ENCODE data around the gene RPL32. TPM values are rescaled to one million over a fixed set of nuclear protein-coding genes. Genes with fewer than 3 reads are reported as not detected.
"Not testable (repeated sequence)": the region's sequence is repeated elsewhere in the genome, so short reads cannot be mapped to it uniquely, and the experiment has no call there.

RPL32 gene
- total and polyA plus RNA-seq, 2 experiments from 2014 or later: 666 to 897 TPM

GRCh38 chr3:12842469-12842868, 1.1 kb upstream of the RPL32 start:
- Histone ChIP-seq H3K4me1 (ENCODE audit: insufficient read depth) (peaks cover 13% of the 10 kb centered on the region), H3K36me3 (replicated peaks; ENCODE audit: insufficient read depth, low read depth) (peaks cover 5% of the 10 kb centered on the region), H2AFZ (no peak overlapping the region), H3K9me2 (replicated peaks; ENCODE audit: insufficient read depth) (no peaks in the 10 kb centered on the region), H3K9me3 (ENCODE audit: low read depth) (no peaks in the 10 kb centered on the region), H4K20me1 (ENCODE audit: insufficient read depth, poor library complexity, severe bottlenecking) (peaks cover 32% of the 10 kb centered on the region), H3K27me3 (no peaks in the 10 kb centered on the region), H3K4me3 (no peak overlapping the region), H3K4me2 (no peak overlapping the region), H3K27ac (no peak overlapping the region), H3K79me2 (peaks cover 38% of the 10 kb centered on the region)
- no peak for TF ChIP-seq EZH2 (IDR thresholded peaks at IDR 0.05; ENCODE audit: borderline replicate concordance)
- no peak for TF ChIP-seq CTCF (IDR thresholded peaks at IDR 0.05; ENCODE audit: poor library complexity)
- no peak for TF ChIP-seq EZH2phosphoT487 (IDR thresholded peaks at IDR 0.05; ENCODE audit: low read depth, severe bottlenecking, unreplicated experiment)
- no peak for DNase-seq (ENCODE audit: low spot score)
- WGBS (ENCODE audit: low lambda C conversion rate, missing lambda C conversion rate): 96% methylated on average over 4 of the region's 4 CpGs

- peak overlapping the region; percentile 4 for H3K27ac ChIP-seq
- WGBS (ENCODE audit: low lambda C conversion rate, missing lambda C conversion rate): 65% methylated on average over 7 of the region's 7 CpGs
These were observed 584 bp upstream of the RPL32 start for GRCh38 chr3:12841970-12842328.

GRCh38 chr3:12840591-12841148, 695 bp downstream of the RPL32 start:
- peaks cover 49% of the 10 kb centered on the region for H4K20me1 ChIP-seq (ENCODE audit: insufficient read depth, poor library complexity, severe bottlenecking)
- DNase-seq (ENCODE audit: low spot score): no peak
- H3K79me2 ChIP-seq: peaks cover 42% of the 10 kb centered on the region

More at GRCh38 chr3:12841970-12842328, 584 bp upstream of the RPL32 start:
- no peaks in the 10 kb centered on the region for H3K27me3 ChIP-seq
- peaks cover 37% of the 10 kb centered on the region for H4K20me1 ChIP-seq (ENCODE audit: insufficient read depth, poor library complexity, severe bottlenecking)
- no peaks in the 10 kb centered on the region for H3K9me2 ChIP-seq (replicated peaks; ENCODE audit: insufficient read depth)
- TF ChIP-seq EZH2 (IDR thresholded peaks at IDR 0.05; ENCODE audit: borderline replicate concordance) (no peak), CTCF (IDR thresholded peaks at IDR 0.05; ENCODE audit: poor library complexity) (no peak), EZH2phosphoT487 (IDR thresholded peaks at IDR 0.05; ENCODE audit: low read depth, severe bottlenecking, unreplicated experiment) (no peak)
- H3K4me3 ChIP-seq: no peak overlapping the region
- peaks cover 42% of the 10 kb centered on the region for H3K79me2 ChIP-seq
- H3K36me3 ChIP-seq (replicated peaks; ENCODE audit: insufficient read depth, low read depth): peaks cover 5% of the 10 kb centered on the region
- peak overlapping the region; percentile 67 for H3K4me2 ChIP-seq
- peak overlapping the region; percentile 66 for H2AFZ ChIP-seq
- H3K9me3 ChIP-seq (ENCODE audit: low read depth): no peaks in the 10 kb centered on the region
- no peak for DNase-seq (ENCODE audit: low spot score)
- peaks cover 13% of the 10 kb centered on the region for H3K4me1 ChIP-seq (ENCODE audit: insufficient read depth)

GRCh38 chr3:12840148-12840547, 1.2 kb downstream of the RPL32 start:
- H3K79me2 ChIP-seq: peaks cover 42% of the 10 kb centered on the region
- DNase-seq (ENCODE audit: low spot score); H3K9me2 ChIP-seq (replicated peaks; ENCODE audit: insufficient read depth); H3K9me3 ChIP-seq (ENCODE audit: low read depth); H3K27me3 ChIP-seq; H3K36me3 ChIP-seq (replicated peaks; ENCODE audit: insufficient read depth, low read depth); H2AFZ ChIP-seq: not testable (repeated sequence)
- peaks cover 52% of the 10 kb centered on the region for H4K20me1 ChIP-seq (ENCODE audit: insufficient read depth, poor library complexity, severe bottlenecking)
- 62% methylated on average over 10 of the region's 10 CpGs for WGBS (ENCODE audit: low lambda C conversion rate, missing lambda C conversion rate)
- H3K4me3 ChIP-seq: peak overlapping the region; percentile 58
- H3K27ac ChIP-seq: peak overlapping the region; percentile 85
- peaks cover 13% of the 10 kb centered on the region for H3K4me1 ChIP-seq (ENCODE audit: insufficient read depth)
- H3K4me2 ChIP-seq: peak overlapping the region; percentile 67

More at GRCh38 chr3:12840591-12841148, 695 bp downstream of the RPL32 start:
- Histone ChIP-seq H3K4me2 (peak overlapping the region; percentile 67), H3K9me2 (replicated peaks; ENCODE audit: insufficient read depth) (no peaks in the 10 kb centered on the region), H3K4me3 (peak overlapping the region; percentile 58), H3K9me3 (ENCODE audit: low read depth) (no peaks in the 10 kb centered on the region), H3K27ac (peak overlapping the region; percentile 85), H3K4me1 (ENCODE audit: insufficient read depth) (peaks cover 13% of the 10 kb centered on the region), H3K27me3 (no peaks in the 10 kb centered on the region), H2AFZ (peak overlapping the region; percentile 14), H3K36me3 (replicated peaks; ENCODE audit: insufficient read depth, low read depth) (peaks cover 5% of the 10 kb centered on the region)
- TF ChIP-seq EZH2 (IDR thresholded peaks at IDR 0.05; ENCODE audit: borderline replicate concordance) (no peak), CTCF (IDR thresholded peaks at IDR 0.05; ENCODE audit: poor library complexity) (no peak), EZH2phosphoT487 (IDR thresholded peaks at IDR 0.05; ENCODE audit: low read depth, severe bottlenecking, unreplicated experiment) (no peak)
- WGBS (ENCODE audit: low lambda C conversion rate, missing lambda C conversion rate): 6% methylated on average over 18 of the region's 18 CpGs

All from hepatocyte (in vitro differentiated cells).